IMR-90 (cell line): ENCODE data around the gene ATP11A. TPM values are rescaled to one million over a fixed set of nuclear protein-coding genes. Genes with fewer than 3 reads are reported as not detected.

Experiments
- ATAC-seq: fragments of 200-7000 bp; cut with Tn5 transposase; 2 replicates; pipeline ENCODE4 v1.9.1; 2020; ENCODE audit warnings: low read depth, mild to moderate bottlenecking, moderate library complexity
- BruUV-seq: library from RNA; stranded (reverse); fragments of 400-500 nt; replicated peaks from 2 replicates; lab custom pipeline; 2021; lab: Mats Ljungman, UMichigan
- CTCF ChIA-PET: fragments of 300-600 bp; formaldehyde crosslinking; extraction: SDS; loops from one replicate; lab custom pipeline; 2021; ENCODE audit warnings: antibody characterized with exemption; lab: Yijun Ruan, JAX
- POLR2A ChIA-PET: fragments of 300-600 bp; sonication (Branson Sonifier 250); formaldehyde crosslinking; loops from one replicate; lab custom pipeline; 2022; ENCODE audit warnings: antibody characterized with exemption; ENCODE audit not compliant: unreplicated experiment; lab: Charles Lee
- DNase-seq: peaks from one replicate; pipeline ENCODE4 v3.0.0; 2013
- H2AFZ ChIP-seq: replicated peaks from 2 replicates; pipeline ENCODE3; 2013; ENCODE audit warnings: low read length, mild to moderate bottlenecking; ENCODE audit not compliant: poor library complexity
- H2AK5ac ChIP-seq: 2 replicates; pipeline ENCODE4 v1.6.1; 2013; ENCODE audit warnings: low read depth, low read length, inconsistent platforms
- H2AK9ac ChIP-seq: replicated peaks from 2 replicates; pipeline ENCODE3; 2013; ENCODE audit warnings: mild to moderate bottlenecking, low read depth, low read length, moderate library complexity; ENCODE audit not compliant: poor library complexity
- H2BK120ac ChIP-seq: 2 replicates; pipeline ENCODE4 v1.6.1; 2013; ENCODE audit warnings: low read depth, low read length, inconsistent platforms
- H2BK15ac ChIP-seq: 3 replicates; pipeline ENCODE4 v1.6.1; 2013; ENCODE audit warnings: low read depth, low read length, inconsistent platforms
- H2BK20ac ChIP-seq: 2 replicates; pipeline ENCODE4 v1.6.1; 2013; ENCODE audit warnings: low read depth, mild to moderate bottlenecking, inconsistent platforms, low read length, moderate library complexity
- H2BK5ac ChIP-seq: 2 replicates; pipeline ENCODE4 v1.6.1; 2013; ENCODE audit warnings: mild to moderate bottlenecking, low read depth, low read length, inconsistent platforms; ENCODE audit not compliant: poor library complexity, severe bottlenecking
- H3K14ac ChIP-seq: replicated peaks from 2 replicates; pipeline ENCODE4 v1.6.1; 2013; ENCODE audit warnings: low read depth, low read length, inconsistent platforms
- H3K18ac ChIP-seq: 2 replicates; pipeline ENCODE4 v1.6.1; 2013; ENCODE audit warnings: low read depth, low read length, control low read depth
- H3K23ac ChIP-seq: 2 replicates; pipeline ENCODE4 v1.6.1; 2013; ENCODE audit warnings: low read depth, low read length, inconsistent platforms
- H3K27ac ChIP-seq: 2 replicates; pipeline ENCODE4 v1.5.1; 2013; ENCODE audit warnings: mild to moderate bottlenecking, control low read depth, low read length; ENCODE audit not compliant: insufficient read depth
- H3K27me3 ChIP-seq: 2 replicates; pipeline ENCODE4 v1.6.1; 2013; ENCODE audit warnings: low read length; ENCODE audit not compliant: control insufficient read depth, insufficient read depth
- H3K36me3 ChIP-seq: 2 replicates; pipeline ENCODE4 v1.6.1; 2013; ENCODE audit warnings: low read length, mixed read lengths; ENCODE audit not compliant: control insufficient read depth, insufficient read depth
- H3K4ac ChIP-seq: 2 replicates; pipeline ENCODE4 v1.6.1; 2013; ENCODE audit warnings: low read depth, low read length, inconsistent platforms
- H3K4me1 ChIP-seq: 2 replicates; pipeline ENCODE4 v1.6.1; 2013; ENCODE audit warnings: low read length, mixed read lengths; ENCODE audit not compliant: control insufficient read depth, insufficient read depth
- H3K4me2 ChIP-seq: 2 replicates; pipeline ENCODE4 v1.6.1; 2013; ENCODE audit warnings: low read depth, mild to moderate bottlenecking, control low read depth, low read length, moderate library complexity
- H3K4me3 ChIP-seq: 2 replicates; pipeline ENCODE4 v1.5.1; 2013; ENCODE audit warnings: low read depth, mild to moderate bottlenecking, control low read depth, low read length, moderate library complexity; ENCODE audit not compliant: insufficient read depth
- H3K56ac ChIP-seq: 2 replicates; pipeline ENCODE4 v1.6.1; 2013; ENCODE audit warnings: low read length, inconsistent platforms; ENCODE audit not compliant: insufficient read depth; ENCODE audit errors: extremely low read depth
- H3K79me1 ChIP-seq, 2 experiments: 2 replicates each; pipeline ENCODE4 v1.6.1; 2013; ENCODE audit warnings: low read length in 2 of 2, inconsistent platforms in 1 of 2, low read depth in 1 of 2
- H3K9ac ChIP-seq: 2 replicates; pipeline ENCODE4 v1.6.1; 2013; ENCODE audit warnings: low read depth, low read length, control low read depth
- H3K9me1 ChIP-seq: 2 replicates; pipeline ENCODE4 v1.6.1; 2013; ENCODE audit warnings: low read length, inconsistent platforms; ENCODE audit not compliant: insufficient read depth
- H3K9me3 ChIP-seq: 2 replicates; pipeline ENCODE4 v1.6.1; 2013; ENCODE audit warnings: low read length; ENCODE audit not compliant: control insufficient read depth, insufficient read depth
- H4K20me1 ChIP-seq: 2 replicates; pipeline ENCODE4 v1.6.1; 2013; ENCODE audit warnings: low read length, inconsistent platforms; ENCODE audit not compliant: insufficient read depth
- H4K5ac ChIP-seq: 2 replicates; pipeline ENCODE4 v1.6.1; 2013; ENCODE audit warnings: mild to moderate bottlenecking, low read depth, low read length, control low read depth
- H4K8ac ChIP-seq, 2 experiments: 2 replicates each; pipeline ENCODE4 v1.6.1; 2013; ENCODE audit warnings: low read depth in 2 of 2, low read length in 2 of 2, control low read depth in 1 of 2, inconsistent platforms in 1 of 2
- H4K91ac ChIP-seq: 2 replicates; pipeline ENCODE4 v1.6.1; 2013; ENCODE audit warnings: low read depth, low read length, inconsistent platforms; ENCODE audit not compliant: insufficient read depth
- MAFK ChIP-seq: IDR thresholded peaks from 2 replicates; pipeline ENCODE4 v1.6.1; 2012; ENCODE audit warnings: low read depth, low read length, improper control_type of control experiment
- MXI1 ChIP-seq: IDR thresholded peaks from 2 replicates; pipeline ENCODE4 v1.6.1; 2012; ENCODE audit warnings: low read depth, mild to moderate bottlenecking, low read length, moderate library complexity, borderline replicate concordance
- RAD21 ChIP-seq: IDR thresholded peaks from 2 replicates; pipeline ENCODE4 v1.6.1; 2012; ENCODE audit warnings: low read length, improper control_type of control experiment
- WGBS, 2 experiments: methylation state at CpG; one replicate each; pipeline versions ENCODE4 v1.1.5 to v1.1.7; 2013; ENCODE audit warnings: missing lambda C conversion rate in 2 of 2; ENCODE audit not compliant: insufficient read length in 1 of 2; ENCODE audit errors: extremely low coverage in 2 of 2; 5-methylcytosine and 5-hydroxymethylcytosine counted together
- dilution Hi-C: fragments of 300-500 bp; cut with HindIII; formaldehyde crosslinking; loops from one replicate; pipeline ENCODE4 v1.14.3; 2018; ENCODE audit warnings: low sequenced_read_pairs; ENCODE audit not compliant: unreplicated experiment
- in situ Hi-C: fragments of 300-500 bp; cut with MboI; formaldehyde crosslinking; loops from 3 replicates; pipeline ENCODE4 v1.14.3; 2019; ENCODE audit warnings: low sequenced_read_pairs, inconsistent platforms, mixed read lengths
- intact Hi-C: fragments of 100-400 bp; cut with micrococcal nuclease; formaldehyde crosslinking; loops from 2 replicates; pipeline ENCODE4 v1.10.0; 2022
- polyA plus RNA-seq, 3 experiments: library from polyadenylated mRNA; depleted of rRNA; stranded (reverse); fragments of >200 nt; gene quantifications; 2 replicates each; pipeline ENCODE4 v1.2.3, GENCODE V29; 2012; ENCODE audit warnings: low replicate concordance in 1 of 3
- total RNA-seq: library from RNA; depleted of rRNA; stranded (reverse); fragments of >200 nt; gene quantifications from 2 replicates; pipeline ENCODE4 v1.2.3, GENCODE V29; 2012
- TF ChIP-seq, protein P1 (sequence below): fragments of 150-350 bp; IDR thresholded peaks from 2 replicates; pipeline ENCODE4 v1.6.1; 2017; ENCODE audit warnings: mild to moderate bottlenecking, antibody characterized with exemption, low read length, low read depth

Gene ATP11A
- total and polyA plus RNA-seq, 2 of the 4 experiments (the other 2 are of a cell fraction) = 8.4 to 12.0 TPM

DNA sequence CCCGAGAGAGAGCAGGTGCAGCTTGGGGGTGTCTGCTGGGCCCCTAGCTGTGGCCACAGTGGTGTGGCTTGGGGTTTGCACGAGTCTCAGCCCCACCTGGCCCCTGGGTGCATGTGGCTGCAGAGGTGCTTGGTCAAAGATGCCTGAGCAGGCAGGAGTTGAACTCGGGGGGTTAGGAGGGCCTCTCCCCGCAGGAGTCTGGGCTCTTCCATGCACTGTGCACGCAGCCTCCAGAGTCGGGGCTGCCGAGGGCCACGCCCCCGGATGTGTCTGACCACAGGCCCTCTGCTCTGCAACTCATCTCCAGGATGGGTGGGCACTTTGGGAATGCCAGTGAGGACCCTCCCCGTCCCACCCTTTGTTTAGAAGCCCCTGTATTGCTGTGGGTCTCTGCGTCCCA is 187.7 kb downstream of the ATP11A start:
- H3K4me2 ChIP-seq = no peak overlapping the region
- H3K79me1 ChIP-seq = no peaks in the 10 kb centered on the region
- H4K8ac ChIP-seq = no peak overlapping the region
- H3K23ac ChIP-seq = no peak overlapping the region
- dilution Hi-C loops = no loop called here
- no peaks in the 10 kb centered on the region; the same call in 1 of the 2 replicates for H4K20me1 ChIP-seq
- no peak overlapping the region for H2BK15ac ChIP-seq
- DNase-seq (no peak), ATAC-seq (no peak)
- H3K27me3 ChIP-seq = no peaks in the 10 kb centered on the region
- no peak overlapping the region for H3K14ac ChIP-seq
- CTCF ChIA-PET = no interaction called here
- H3K4me1 ChIP-seq = no peaks in the 10 kb centered on the region
- peaks cover 27% of the 10 kb centered on the region for H3K36me3 ChIP-seq
- no peak overlapping the region for H2AK5ac ChIP-seq
- H2AK9ac ChIP-seq = no peak overlapping the region
- no peak overlapping the region for H2BK20ac ChIP-seq
- H3K9ac ChIP-seq = no peak overlapping the region
- H3K4me3 ChIP-seq = no peak overlapping the region
- H3K27ac ChIP-seq = no peak overlapping the region
- no peaks in the 10 kb centered on the region for H3K9me3 ChIP-seq
- no TSS peak for BruUV-seq
- no peak overlapping the region for H3K56ac ChIP-seq
- WGBS, 2 experiments = 81% methylated on average over 7 of the region's 11 CpGs; no CpG with 5 or more reads in 1 of the 2 experiments
- no peak overlapping the region for H3K18ac ChIP-seq
- H2AFZ ChIP-seq = no peak overlapping the region
- TF ChIP-seq, protein P1, sequence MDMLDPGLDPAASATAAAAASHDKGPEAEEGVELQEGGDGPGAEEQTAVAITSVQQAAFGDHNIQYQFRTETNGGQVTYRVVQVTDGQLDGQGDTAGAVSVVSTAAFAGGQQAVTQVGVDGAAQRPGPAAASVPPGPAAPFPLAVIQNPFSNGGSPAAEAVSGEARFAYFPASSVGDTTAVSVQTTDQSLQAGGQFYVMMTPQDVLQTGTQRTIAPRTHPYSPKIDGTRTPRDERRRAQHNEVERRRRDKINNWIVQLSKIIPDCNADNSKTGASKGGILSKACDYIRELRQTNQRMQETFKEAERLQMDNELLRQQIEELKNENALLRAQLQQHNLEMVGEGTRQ = no peak
- TF ChIP-seq MXI1 (no peak), MAFK (no peak), RAD21 (no peak)
- H2BK120ac ChIP-seq = no peak overlapping the region
- POLR2A ChIA-PET = no interaction called here
- intact Hi-C loops = loop anchor here (10.0 kb wide), 1 partner anchor 1403 kb away; no protein-coding TSS in a partner anchor
- H4K5ac ChIP-seq = no peak overlapping the region
- no peak overlapping the region for H2BK5ac ChIP-seq
- in situ Hi-C loops = loop anchor here (10.0 kb wide), 2 partner anchors 233 to 263 kb away; no protein-coding TSS in a partner anchor
- no peak overlapping the region for H4K91ac ChIP-seq
- H3K4ac ChIP-seq = no peak overlapping the region
- no peaks in the 10 kb centered on the region for H3K9me1 ChIP-seq
